Activated CD4-positive, alpha-beta T cell treated with anti-CD3 and anti-CD28 coated beads for 1 hour (primary cell): Measurements from ENCODE around the gene LGR4.
"Not testable (repeated sequence)": the region's sequence is repeated elsewhere in the genome, so short reads cannot be mapped to it uniquely, and the experiment has no call there.

Experiments used
- DNase-seq: peaks from one replicate; pipeline ENCODE4 v3.0.0-alpha.2; 2020

The LGR4 gene

GRCh38 chr11:27370374-27370773 is 102.2 kb downstream of the LGR4 start:
- no peak for DNase-seq

- DNase-seq: no peak
Observed at GRCh38 chr11:27367881-27368280, 104.7 kb downstream of the LGR4 start.

- no peak for DNase-seq
Observed at GRCh38 chr11:27363576-27364117, 108.9 kb downstream of the LGR4 start.

GRCh38 chr11:27362749-27363575 is 109.6 kb downstream of the LGR4 start, which contains the start of gene CCDC34:
Gene CCDC34 (minus strand): TSS chr11:27363215. CDS start chr11:27363194, 21 bp downstream.
- DNase-seq: peak; percentile 75

- DNase-seq: no peak
Observed at GRCh38 chr11:27361649-27362431, 110.8 kb downstream of the LGR4 start.

- DNase-seq: no peak
Observed at GRCh38 chr11:27358296-27358695, 114.3 kb downstream of the LGR4 start.

- no peak for DNase-seq
Observed at GRCh38 chr11:27357250-27357649, 115.3 kb downstream of the LGR4 start.

- no peak for DNase-seq
Observed at GRCh38 chr11:27356624-27357222, 115.9 kb downstream of the LGR4 start.

- DNase-seq: no peak
Observed at GRCh38 chr11:27355575-27356104, 117.0 kb downstream of the LGR4 start.

- no peak for DNase-seq
Observed at GRCh38 chr11:27354359-27354965, 118.1 kb downstream of the LGR4 start.

GRCh38 chr11:27353593-27354358 is 118.8 kb downstream of the LGR4 start:
- DNase-seq: no peak

GRCh38 chr11:27352781-27353180 is 119.8 kb downstream of the LGR4 start:
- DNase-seq: no peak

- no peak for DNase-seq
Observed at GRCh38 chr11:27350511-27350910, 122.1 kb downstream of the LGR4 start.

GRCh38 chr11:27349919-27350318 is 122.7 kb downstream of the LGR4 start:
- DNase-seq: no peak

- DNase-seq: no peak
Observed at GRCh38 chr11:27348340-27348873, 124.2 kb downstream of the LGR4 start.

- no peak for DNase-seq
Observed at GRCh38 chr11:27347359-27348339, 124.9 kb downstream of the LGR4 start.

GRCh38 chr11:27339941-27340340 is 132.6 kb downstream of the LGR4 start:
- no peak for DNase-seq

GRCh38 chr11:27334764-27335163 is 137.8 kb downstream of the LGR4 start:
- DNase-seq: not testable (repeated sequence)

GRCh38 chr11:27331981-27332380 is 140.6 kb downstream of the LGR4 start:
- no peak for DNase-seq

GRCh38 chr11:27330633-27331270 is 141.8 kb downstream of the LGR4 start:
- DNase-seq: no peak
